ENCODE data around the gene LCE4A.

LCE4A gene

DNA sequence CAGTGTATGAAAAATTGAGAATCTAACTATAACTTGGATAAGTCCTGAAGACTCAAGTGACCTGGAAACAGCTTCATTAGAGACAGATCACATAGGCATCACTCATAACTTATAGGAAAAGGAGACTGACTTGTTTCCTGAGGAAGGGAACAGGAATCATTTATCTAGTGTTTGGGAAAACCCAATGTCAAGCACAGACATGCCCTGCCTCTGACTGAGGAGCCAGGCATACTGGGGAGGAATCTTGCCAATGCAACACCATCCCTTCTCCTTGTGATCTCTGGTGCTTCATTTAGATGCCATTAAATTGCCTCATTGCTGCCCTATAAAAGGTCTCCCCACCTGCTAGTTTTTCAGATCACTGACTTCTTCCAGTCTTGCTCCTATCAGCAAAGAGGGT, 10.3 kb downstream of the LCE4A start:
- Histone ChIP-seq H3K9me3 (ENCODE audit: severe bottlenecking) (peaks cover 4% of the 10 kb centered on the region), H3K27me3 (ENCODE audit: insufficient read depth, low read depth, severe bottlenecking) (peaks cover 98% of the 10 kb centered on the region)
- TF ChIP-seq, protein P1, sequence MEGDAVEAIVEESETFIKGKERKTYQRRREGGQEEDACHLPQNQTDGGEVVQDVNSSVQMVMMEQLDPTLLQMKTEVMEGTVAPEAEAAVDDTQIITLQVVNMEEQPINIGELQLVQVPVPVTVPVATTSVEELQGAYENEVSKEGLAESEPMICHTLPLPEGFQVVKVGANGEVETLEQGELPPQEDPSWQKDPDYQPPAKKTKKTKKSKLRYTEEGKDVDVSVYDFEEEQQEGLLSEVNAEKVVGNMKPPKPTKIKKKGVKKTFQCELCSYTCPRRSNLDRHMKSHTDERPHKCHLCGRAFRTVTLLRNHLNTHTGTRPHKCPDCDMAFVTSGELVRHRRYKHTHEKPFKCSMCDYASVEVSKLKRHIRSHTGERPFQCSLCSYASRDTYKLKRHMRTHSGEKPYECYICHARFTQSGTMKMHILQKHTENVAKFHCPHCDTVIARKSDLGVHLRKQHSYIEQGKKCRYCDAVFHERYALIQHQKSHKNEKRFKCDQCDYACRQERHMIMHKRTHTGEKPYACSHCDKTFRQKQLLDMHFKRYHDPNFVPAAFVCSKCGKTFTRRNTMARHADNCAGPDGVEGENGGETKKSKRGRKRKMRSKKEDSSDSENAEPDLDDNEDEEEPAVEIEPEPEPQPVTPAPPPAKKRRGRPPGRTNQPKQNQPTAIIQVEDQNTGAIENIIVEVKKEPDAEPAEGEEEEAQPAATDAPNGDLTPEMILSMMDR (IDR thresholded peaks at IDR 0.05; ENCODE audit: low read depth, low read length) = no peak

DNA sequence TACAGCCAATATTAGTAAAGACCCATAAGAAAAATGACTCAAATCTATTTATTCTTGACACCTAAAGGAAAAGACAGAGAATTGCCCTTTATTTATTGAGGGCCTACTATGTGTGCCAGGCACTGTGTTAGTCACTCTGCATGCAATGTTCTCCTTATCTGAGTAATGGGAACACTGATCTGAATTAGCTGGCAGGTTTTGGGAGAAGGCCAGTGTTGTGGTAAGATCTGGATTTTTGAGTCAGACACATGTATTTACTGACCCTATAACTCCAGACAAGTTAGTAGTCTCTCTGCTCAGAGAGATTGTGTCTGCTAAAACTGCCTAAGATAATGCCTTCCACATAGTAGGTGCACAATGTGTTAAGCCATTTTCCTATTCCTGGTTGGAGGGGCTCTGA, 17.3 kb downstream of the LCE4A start:
- Histone ChIP-seq H3K36me3 (no peaks in the 10 kb centered on the region), H3K4me3 (ENCODE audit: low read depth, low read length) (no peak overlapping the region), H3K9me3 (ENCODE audit: severe bottlenecking) (no peaks in the 10 kb centered on the region), H3K27me3 (ENCODE audit: insufficient read depth, low read depth, severe bottlenecking) (peaks cover 95% of the 10 kb centered on the region), H3K27ac (no peak overlapping the region)
- DNase-seq = no peak
- TF ChIP-seq, protein P1 (IDR thresholded peaks at IDR 0.05; ENCODE audit: low read depth, low read length) = no peak

More for the DNA sequence above, 10.3 kb downstream of the LCE4A start:
- DNase-seq = no peak
- Histone ChIP-seq H3K36me3 (no peaks in the 10 kb centered on the region), H3K27ac (no peak overlapping the region), H3K4me3 (ENCODE audit: low read depth, low read length) (no peak overlapping the region)

DNA sequence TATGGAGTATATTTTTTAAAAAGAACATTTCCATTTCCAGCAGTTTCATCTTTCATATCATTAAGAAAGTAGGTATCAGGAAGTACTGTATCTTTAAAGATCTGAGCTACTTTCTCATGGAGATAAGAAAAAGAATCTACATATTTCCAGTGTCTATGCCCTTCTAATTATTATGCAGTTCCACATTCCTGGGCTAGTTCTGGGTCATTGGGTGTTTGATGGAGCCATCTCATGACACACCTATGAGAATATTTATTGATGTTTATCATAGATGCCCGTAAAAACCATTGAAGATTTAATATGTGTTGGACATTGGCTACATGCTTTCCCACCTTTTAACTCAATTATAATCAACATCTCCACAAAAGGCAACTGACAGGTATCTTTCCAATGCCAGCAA, 21.0 kb downstream of the LCE4A start:
- TF ChIP-seq, protein P1 (IDR thresholded peaks at IDR 0.05; ENCODE audit: low read depth, low read length) = no peak
- no peaks in the 10 kb centered on the region for H3K36me3 ChIP-seq
- no peak overlapping the region for H3K4me3 ChIP-seq (ENCODE audit: low read depth, low read length)
- H3K27ac ChIP-seq = no peak overlapping the region
- no peak for DNase-seq
- peaks cover 2% of the 10 kb centered on the region for H3K9me3 ChIP-seq (ENCODE audit: severe bottlenecking)
- peaks cover 91% of the 10 kb centered on the region for H3K27me3 ChIP-seq (ENCODE audit: insufficient read depth, low read depth, severe bottlenecking)

DNA sequence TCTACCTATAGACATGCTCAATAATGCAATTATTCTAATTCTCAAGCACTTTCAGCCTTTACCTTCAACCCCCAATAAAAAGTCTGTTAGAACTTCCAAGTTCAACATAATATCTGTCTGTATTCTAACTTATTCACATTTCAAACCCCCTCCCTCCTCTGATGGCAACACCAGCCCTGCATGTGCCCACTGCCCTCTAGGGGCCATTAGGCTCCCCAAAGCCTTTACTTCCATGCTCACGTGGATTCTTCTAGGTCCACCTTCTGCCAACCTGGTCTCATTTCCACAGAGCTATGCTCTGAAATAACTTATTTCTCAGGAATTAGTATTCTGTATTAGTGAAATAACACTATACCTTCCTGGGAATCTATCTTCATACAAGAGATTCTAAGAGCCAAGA, 27.7 kb downstream of the LCE4A start:
- Histone ChIP-seq H3K27ac (no peak overlapping the region), H3K36me3 (no peaks in the 10 kb centered on the region), H3K4me3 (ENCODE audit: low read depth, low read length) (no peak overlapping the region), H3K27me3 (ENCODE audit: insufficient read depth, low read depth, severe bottlenecking) (peaks cover 93% of the 10 kb centered on the region), H3K9me3 (ENCODE audit: severe bottlenecking) (peaks cover 2% of the 10 kb centered on the region)
- TF ChIP-seq, protein P1 (IDR thresholded peaks at IDR 0.05; ENCODE audit: low read depth, low read length) = peak; percentile 79
- no peak for DNase-seq

DNA sequence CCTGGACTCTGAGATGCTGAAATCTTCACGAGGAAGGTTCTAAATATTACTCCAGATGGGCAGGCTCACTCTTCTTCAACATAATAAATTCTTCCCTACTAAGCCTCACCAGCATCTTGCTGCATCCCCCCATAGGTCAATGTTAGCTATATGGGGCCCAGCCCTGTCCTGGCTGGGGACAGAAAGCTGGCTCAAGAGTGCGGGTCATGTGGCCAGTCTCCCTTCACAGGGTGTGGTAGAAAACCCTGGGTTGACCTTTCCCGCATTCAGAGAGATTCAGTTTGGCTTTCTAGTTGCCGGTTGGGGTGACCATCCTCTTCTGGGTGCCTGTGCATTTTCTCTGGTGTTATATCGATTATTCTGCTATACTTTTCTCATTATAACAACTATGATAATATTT, 30.0 kb downstream of the LCE4A start:
- H3K9me3 ChIP-seq (ENCODE audit: severe bottlenecking) = no peaks in the 10 kb centered on the region
- H3K36me3 ChIP-seq = no peaks in the 10 kb centered on the region
- no peak overlapping the region for H3K4me3 ChIP-seq (ENCODE audit: low read depth, low read length)
- no peak overlapping the region for H3K27ac ChIP-seq
- peaks cover 96% of the 10 kb centered on the region for H3K27me3 ChIP-seq (ENCODE audit: insufficient read depth, low read depth, severe bottlenecking)
- DNase-seq = no peak
- TF ChIP-seq, protein P1 (IDR thresholded peaks at IDR 0.05; ENCODE audit: low read depth, low read length) = no peak

DNA sequence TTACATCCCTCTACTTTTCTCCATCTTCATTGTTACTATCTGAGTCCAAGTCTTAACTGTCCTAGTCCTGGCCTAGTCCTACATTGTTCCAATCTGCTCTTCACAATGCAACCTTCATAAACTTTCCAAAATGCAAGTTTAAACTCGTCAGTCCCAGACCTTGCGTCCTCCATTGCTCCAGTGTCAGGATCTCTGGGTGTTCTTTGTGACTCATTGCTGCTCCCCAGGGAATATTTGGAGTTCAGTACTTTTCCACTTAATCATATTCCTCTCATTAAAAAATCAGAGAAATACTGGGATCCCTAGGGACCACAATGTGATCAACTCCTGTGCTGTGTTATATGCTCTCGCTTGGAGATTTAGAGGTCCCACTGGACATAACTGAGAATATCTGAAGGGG, 31.9 kb downstream of the LCE4A start:
- no peak overlapping the region for H3K27ac ChIP-seq
- H3K27me3 ChIP-seq (ENCODE audit: insufficient read depth, low read depth, severe bottlenecking) = peaks cover 98% of the 10 kb centered on the region
- no peaks in the 10 kb centered on the region for H3K9me3 ChIP-seq (ENCODE audit: severe bottlenecking)
- no peak overlapping the region for H3K4me3 ChIP-seq (ENCODE audit: low read depth, low read length)
- TF ChIP-seq, protein P1 (IDR thresholded peaks at IDR 0.05; ENCODE audit: low read depth, low read length) = no peak
- H3K36me3 ChIP-seq = no peaks in the 10 kb centered on the region
- DNase-seq = no peak

All from WERI-Rb-1 (cell line).